Measurements from ENCODE around the gene IFI35.

DNA sequence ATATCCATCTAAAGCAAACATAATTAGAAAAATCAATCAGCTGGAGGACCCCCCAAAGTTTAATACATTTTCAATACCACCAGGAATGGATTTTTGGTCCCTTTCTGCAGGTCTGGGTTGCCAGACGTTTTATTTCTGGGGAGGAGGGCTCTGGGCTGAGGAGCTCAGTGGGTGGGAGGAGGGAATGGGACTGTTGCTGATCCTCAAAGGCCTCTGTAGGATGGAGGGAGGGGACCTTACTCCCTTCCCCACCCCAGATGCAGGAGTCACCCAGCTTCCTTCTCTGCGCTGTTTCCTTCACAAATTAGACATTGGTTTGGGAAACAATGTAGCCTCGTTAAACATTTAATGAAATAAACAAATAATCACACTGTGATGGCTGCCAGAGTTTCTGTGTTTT, 25.1 kb downstream of the IFI35 start:
- TF ChIP-seq, protein P1, sequence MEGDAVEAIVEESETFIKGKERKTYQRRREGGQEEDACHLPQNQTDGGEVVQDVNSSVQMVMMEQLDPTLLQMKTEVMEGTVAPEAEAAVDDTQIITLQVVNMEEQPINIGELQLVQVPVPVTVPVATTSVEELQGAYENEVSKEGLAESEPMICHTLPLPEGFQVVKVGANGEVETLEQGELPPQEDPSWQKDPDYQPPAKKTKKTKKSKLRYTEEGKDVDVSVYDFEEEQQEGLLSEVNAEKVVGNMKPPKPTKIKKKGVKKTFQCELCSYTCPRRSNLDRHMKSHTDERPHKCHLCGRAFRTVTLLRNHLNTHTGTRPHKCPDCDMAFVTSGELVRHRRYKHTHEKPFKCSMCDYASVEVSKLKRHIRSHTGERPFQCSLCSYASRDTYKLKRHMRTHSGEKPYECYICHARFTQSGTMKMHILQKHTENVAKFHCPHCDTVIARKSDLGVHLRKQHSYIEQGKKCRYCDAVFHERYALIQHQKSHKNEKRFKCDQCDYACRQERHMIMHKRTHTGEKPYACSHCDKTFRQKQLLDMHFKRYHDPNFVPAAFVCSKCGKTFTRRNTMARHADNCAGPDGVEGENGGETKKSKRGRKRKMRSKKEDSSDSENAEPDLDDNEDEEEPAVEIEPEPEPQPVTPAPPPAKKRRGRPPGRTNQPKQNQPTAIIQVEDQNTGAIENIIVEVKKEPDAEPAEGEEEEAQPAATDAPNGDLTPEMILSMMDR (IDR thresholded peaks at IDR 0.05): no peak
- TF ChIP-seq, protein P2, sequence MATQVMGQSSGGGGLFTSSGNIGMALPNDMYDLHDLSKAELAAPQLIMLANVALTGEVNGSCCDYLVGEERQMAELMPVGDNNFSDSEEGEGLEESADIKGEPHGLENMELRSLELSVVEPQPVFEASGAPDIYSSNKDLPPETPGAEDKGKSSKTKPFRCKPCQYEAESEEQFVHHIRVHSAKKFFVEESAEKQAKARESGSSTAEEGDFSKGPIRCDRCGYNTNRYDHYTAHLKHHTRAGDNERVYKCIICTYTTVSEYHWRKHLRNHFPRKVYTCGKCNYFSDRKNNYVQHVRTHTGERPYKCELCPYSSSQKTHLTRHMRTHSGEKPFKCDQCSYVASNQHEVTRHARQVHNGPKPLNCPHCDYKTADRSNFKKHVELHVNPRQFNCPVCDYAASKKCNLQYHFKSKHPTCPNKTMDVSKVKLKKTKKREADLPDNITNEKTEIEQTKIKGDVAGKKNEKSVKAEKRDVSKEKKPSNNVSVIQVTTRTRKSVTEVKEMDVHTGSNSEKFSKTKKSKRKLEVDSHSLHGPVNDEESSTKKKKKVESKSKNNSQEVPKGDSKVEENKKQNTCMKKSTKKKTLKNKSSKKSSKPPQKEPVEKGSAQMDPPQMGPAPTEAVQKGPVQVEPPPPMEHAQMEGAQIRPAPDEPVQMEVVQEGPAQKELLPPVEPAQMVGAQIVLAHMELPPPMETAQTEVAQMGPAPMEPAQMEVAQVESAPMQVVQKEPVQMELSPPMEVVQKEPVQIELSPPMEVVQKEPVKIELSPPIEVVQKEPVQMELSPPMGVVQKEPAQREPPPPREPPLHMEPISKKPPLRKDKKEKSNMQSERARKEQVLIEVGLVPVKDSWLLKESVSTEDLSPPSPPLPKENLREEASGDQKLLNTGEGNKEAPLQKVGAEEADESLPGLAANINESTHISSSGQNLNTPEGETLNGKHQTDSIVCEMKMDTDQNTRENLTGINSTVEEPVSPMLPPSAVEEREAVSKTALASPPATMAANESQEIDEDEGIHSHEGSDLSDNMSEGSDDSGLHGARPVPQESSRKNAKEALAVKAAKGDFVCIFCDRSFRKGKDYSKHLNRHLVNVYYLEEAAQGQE (IDR thresholded peaks at IDR 0.05; ENCODE audit: insufficient read depth in 1 of 2, low read depth in 2 of 2, low read length in 1 of 2): no peak

Measured in Panc1 (cell line).